ENCODE data around the gene CROCC2. TPM values are rescaled to one million over a fixed set of nuclear protein-coding genes. Genes with fewer than 3 reads are reported as not detected.

CROCC2 gene
- polyA plus RNA-seq, 1 donor (not counting 4 experiments of a cell fraction or from before 2014, with no cell fraction given), result not detected

DNA sequence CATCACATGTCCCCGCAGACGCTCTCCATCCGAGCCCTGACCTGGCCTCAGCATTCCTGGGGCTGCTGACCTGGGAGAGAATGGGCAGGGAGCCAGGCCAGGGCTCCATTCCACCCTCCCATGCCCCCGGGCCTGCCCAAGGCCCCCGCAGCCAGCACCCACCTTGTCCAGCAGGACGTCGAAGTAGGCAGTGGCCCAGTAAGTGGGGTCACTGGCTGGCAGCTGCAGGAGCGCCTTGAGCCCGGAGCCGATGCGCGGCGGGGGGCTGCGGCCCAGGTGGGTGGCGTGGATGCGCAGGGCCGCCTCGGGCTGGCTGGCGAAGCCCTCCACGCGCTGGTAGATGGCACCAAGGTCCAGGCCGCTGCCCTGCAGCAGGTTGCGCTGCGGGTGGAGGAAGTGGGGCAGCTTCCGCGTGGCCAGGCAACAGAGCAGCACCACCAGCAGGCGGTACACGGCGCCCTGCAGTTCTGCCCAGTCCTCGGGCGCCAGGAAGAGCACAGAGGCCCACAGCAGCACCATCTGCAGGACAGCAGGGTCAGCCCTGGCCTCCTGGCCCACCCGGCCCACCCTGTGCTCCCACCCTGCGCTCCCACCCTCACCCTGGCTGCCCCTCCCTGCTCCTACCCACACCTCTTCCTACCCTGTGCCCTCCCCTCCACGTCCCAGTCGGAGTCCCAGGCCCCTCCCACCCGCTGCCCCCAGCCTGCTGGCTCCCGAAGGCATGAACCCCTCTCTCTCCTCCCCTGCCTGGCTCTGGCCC, 17.8 kb upstream of the CROCC2 start:
- H3K27me3 ChIP-seq (ENCODE audit: control insufficient read depth, extremely low read depth, insufficient read depth, low read length), result peaks cover 7% of the 10 kb centered on the region
- H3K4me2 ChIP-seq (ENCODE audit: control insufficient read depth, extremely low read depth, insufficient read depth, low read depth, low read length), result no peak overlapping the region
- DNase-seq (ENCODE audit: low read depth, low spot score) (no peak), FAIRE-seq (no peak)
- H3K79me2 ChIP-seq (ENCODE audit: control insufficient read depth, insufficient read depth, low read length), result no peaks in the 10 kb centered on the region
- peaks cover 3% of the 10 kb centered on the region for H3K4me1 ChIP-seq (ENCODE audit: control insufficient read depth, extremely low read depth, insufficient read depth, low read length)
- H3K36me3 ChIP-seq (ENCODE audit: control insufficient read depth in 2 of 2, extremely low read depth in 1 of 2, insufficient read depth in 2 of 2, low read length in 2 of 2), result no peaks in the 10 kb centered on the region
- H4K20me1 ChIP-seq (ENCODE audit: control insufficient read depth, extremely low read depth, insufficient read depth, low read length), result no peaks in the 10 kb centered on the region
- TF ChIP-seq, protein P1, sequence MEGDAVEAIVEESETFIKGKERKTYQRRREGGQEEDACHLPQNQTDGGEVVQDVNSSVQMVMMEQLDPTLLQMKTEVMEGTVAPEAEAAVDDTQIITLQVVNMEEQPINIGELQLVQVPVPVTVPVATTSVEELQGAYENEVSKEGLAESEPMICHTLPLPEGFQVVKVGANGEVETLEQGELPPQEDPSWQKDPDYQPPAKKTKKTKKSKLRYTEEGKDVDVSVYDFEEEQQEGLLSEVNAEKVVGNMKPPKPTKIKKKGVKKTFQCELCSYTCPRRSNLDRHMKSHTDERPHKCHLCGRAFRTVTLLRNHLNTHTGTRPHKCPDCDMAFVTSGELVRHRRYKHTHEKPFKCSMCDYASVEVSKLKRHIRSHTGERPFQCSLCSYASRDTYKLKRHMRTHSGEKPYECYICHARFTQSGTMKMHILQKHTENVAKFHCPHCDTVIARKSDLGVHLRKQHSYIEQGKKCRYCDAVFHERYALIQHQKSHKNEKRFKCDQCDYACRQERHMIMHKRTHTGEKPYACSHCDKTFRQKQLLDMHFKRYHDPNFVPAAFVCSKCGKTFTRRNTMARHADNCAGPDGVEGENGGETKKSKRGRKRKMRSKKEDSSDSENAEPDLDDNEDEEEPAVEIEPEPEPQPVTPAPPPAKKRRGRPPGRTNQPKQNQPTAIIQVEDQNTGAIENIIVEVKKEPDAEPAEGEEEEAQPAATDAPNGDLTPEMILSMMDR (optimal IDR thresholded peaks at IDR 0.05 in 1 of 3, IDR thresholded peaks at IDR 0.05 in 1 of 3, conservative IDR thresholded peaks at IDR 0.05 in 1 of 3; ENCODE audit: extremely low read depth in 1 of 3, insufficient read depth in 2 of 3, low read length in 3 of 3), result no peak
- no peak overlapping the region for H3K9ac ChIP-seq (ENCODE audit: control insufficient read depth, extremely low read depth, insufficient read depth, low read length)
- H3K27ac ChIP-seq (ENCODE audit: control insufficient read depth, insufficient read depth, low read length), result no peak overlapping the region
- H3K9me1 ChIP-seq (ENCODE audit: control insufficient read depth, extremely low read depth, insufficient read depth, low read length), result no peaks in the 10 kb centered on the region
- no peak overlapping the region for H3K4me3 ChIP-seq (ENCODE audit: control insufficient read depth in 2 of 3, extremely low read depth in 1 of 3, insufficient read depth in 2 of 3, low read depth in 1 of 3, low read length in 3 of 3)
- dilution Hi-C loops (cut with MboI; ENCODE audit: extremely low pct_ligation_motif_present, low sequenced_read_pairs), result no loop called here
- H2AFZ ChIP-seq (ENCODE audit: control insufficient read depth, low read length), result no peak overlapping the region
- H3K9me3 ChIP-seq (ENCODE audit: control insufficient read depth, low read depth, low read length), result no peaks in the 10 kb centered on the region

DNA sequence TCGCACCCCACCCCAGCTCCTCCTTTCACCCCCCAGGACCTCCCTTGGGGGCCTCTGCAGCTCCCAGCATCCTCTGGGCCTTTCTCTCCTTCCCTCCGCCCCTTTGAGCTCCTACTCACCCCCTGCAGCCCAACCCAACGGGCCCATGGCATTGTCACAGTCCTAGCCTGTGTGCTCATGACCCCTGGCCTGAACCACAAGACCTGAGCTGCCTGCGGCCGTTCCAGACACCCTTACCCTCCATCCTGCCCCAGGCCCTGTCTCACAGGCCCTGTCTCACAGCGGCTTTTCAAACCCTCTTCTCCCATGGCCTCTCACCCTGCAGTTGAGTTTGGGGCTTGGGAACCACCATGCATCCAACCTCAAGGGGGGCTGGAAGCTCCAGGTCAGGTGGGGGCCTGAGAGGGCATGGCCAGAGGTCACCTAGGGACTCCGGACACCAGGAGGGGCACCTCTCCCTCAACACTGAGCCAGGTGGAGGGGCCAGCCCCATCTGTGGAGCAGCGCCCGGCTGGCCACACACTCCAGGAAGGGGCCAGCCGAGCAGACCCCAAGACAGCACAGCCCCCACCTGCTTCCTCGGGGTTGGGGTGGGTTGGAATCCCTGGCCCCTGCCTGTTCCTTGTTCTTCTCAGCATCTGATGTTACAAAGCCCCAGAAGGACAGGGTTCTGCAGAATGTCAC, 17.1 kb upstream of the CROCC2 start:
- H4K20me1 ChIP-seq (ENCODE audit: control insufficient read depth, extremely low read depth, insufficient read depth, low read length), result no peaks in the 10 kb centered on the region
- no peak overlapping the region for H3K4me3 ChIP-seq (ENCODE audit: control insufficient read depth in 2 of 3, extremely low read depth in 1 of 3, insufficient read depth in 2 of 3, low read depth in 1 of 3, low read length in 3 of 3)
- no peak for TF ChIP-seq EZH2 (IDR thresholded peaks at IDR 0.05; ENCODE audit: low read length)
- TF ChIP-seq, protein P1 (optimal IDR thresholded peaks at IDR 0.05 in 1 of 3, IDR thresholded peaks at IDR 0.05 in 1 of 3, conservative IDR thresholded peaks at IDR 0.05 in 1 of 3; ENCODE audit: extremely low read depth in 1 of 3, insufficient read depth in 2 of 3, low read length in 3 of 3), result no peak
- H3K4me1 ChIP-seq (ENCODE audit: control insufficient read depth, extremely low read depth, insufficient read depth, low read length), result peaks cover 10% of the 10 kb centered on the region
- no peaks in the 10 kb centered on the region for H3K36me3 ChIP-seq (ENCODE audit: control insufficient read depth in 2 of 2, extremely low read depth in 1 of 2, insufficient read depth in 2 of 2, low read length in 2 of 2)
- no peaks in the 10 kb centered on the region for H3K9me3 ChIP-seq (ENCODE audit: control insufficient read depth, low read depth, low read length)
- H3K79me2 ChIP-seq (ENCODE audit: control insufficient read depth, insufficient read depth, low read length), result no peaks in the 10 kb centered on the region
- DNase-seq (ENCODE audit: low read depth, low spot score) (no peak), FAIRE-seq (no peak)
- H2AFZ ChIP-seq (ENCODE audit: control insufficient read depth, low read length), result no peak overlapping the region
- H3K27me3 ChIP-seq (ENCODE audit: control insufficient read depth, extremely low read depth, insufficient read depth, low read length), result peaks cover 7% of the 10 kb centered on the region
- H3K4me2 ChIP-seq (ENCODE audit: control insufficient read depth, extremely low read depth, insufficient read depth, low read depth, low read length), result no peak overlapping the region
- H3K27ac ChIP-seq (ENCODE audit: control insufficient read depth, insufficient read depth, low read length), result no peak overlapping the region
- dilution Hi-C loops (cut with MboI; ENCODE audit: extremely low pct_ligation_motif_present, low sequenced_read_pairs), result no loop called here
- no peaks in the 10 kb centered on the region for H3K9me1 ChIP-seq (ENCODE audit: control insufficient read depth, extremely low read depth, insufficient read depth, low read length)
- no peak overlapping the region for H3K9ac ChIP-seq (ENCODE audit: control insufficient read depth, extremely low read depth, insufficient read depth, low read length)

Measured in keratinocyte (primary cell).